ENCODE results near the gene KSR2. TPM values are rescaled to one million over a fixed set of nuclear protein-coding genes. Genes with fewer than 3 reads are reported as not detected.

KSR2 gene
- total and polyA plus RNA-seq, 2 donors (not counting 3 experiments of a cell fraction or from before 2014, with no cell fraction given) = 2.1 to 5.2 TPM

- intact Hi-C loops (cut with micrococcal nuclease) = no loop called here
Measured at GRCh38 chr12:117513353-117513752, 455.4 kb downstream of the KSR2 start.

More at GRCh38 chr12:117513353-117513752, 455.4 kb downstream of the KSR2 start:
- H3K9me1 ChIP-seq (replicated peaks; ENCODE audit: control insufficient read depth, extremely low read depth, insufficient read depth, low read length) = no peaks in the 10 kb centered on the region
- CTCF ChIA-PET = no interaction called here
- H4K20me1 ChIP-seq (replicated peaks; ENCODE audit: control insufficient read depth, extremely low read depth, insufficient read depth, low read length) = no peaks in the 10 kb centered on the region
- no peak for DNase-seq (ENCODE audit: low read depth, low spot score)
- TF ChIP-seq MAX (IDR thresholded peaks at IDR 0.05; ENCODE audit: insufficient read depth, insufficient read length) (no peak), CTCF (IDR thresholded peaks at IDR 0.05; ENCODE audit: extremely low read depth in 1 of 2, insufficient read depth in 1 of 2, low read depth in 1 of 2, low read length in 2 of 2) (no peak), FOS (IDR thresholded peaks at IDR 0.05; ENCODE audit: borderline replicate concordance, insufficient read depth, low read length) (no peak), MYC (IDR thresholded peaks at IDR 0.05; ENCODE audit: low read depth, low read length) (no peak), GATA2 (IDR thresholded peaks at IDR 0.05; ENCODE audit: insufficient read depth, insufficient read length, low read depth, low read length) (no peak), POLR2A (IDR thresholded peaks at IDR 0.05; ENCODE audit: low read depth, low read length) (no peak), JUN (IDR thresholded peaks at IDR 0.05; ENCODE audit: borderline replicate concordance, insufficient read depth, insufficient read length, low read depth) (no peak), EZH2 (IDR thresholded peaks at IDR 0.05; ENCODE audit: borderline replicate concordance, low read depth, low read length, severe bottlenecking) (no peak), POLR2AphosphoS5 (IDR thresholded peaks at IDR 0.05; ENCODE audit: insufficient read depth, low read depth, low read length) (no peak)
- no peak overlapping the region for H3K4me2 ChIP-seq (ENCODE audit: insufficient read depth, low read length)
- no peaks in the 10 kb centered on the region for H3K4me1 ChIP-seq (ENCODE audit: control insufficient read depth, extremely low read depth, insufficient read depth, low read length)
- no peak overlapping the region for H3K9ac ChIP-seq (replicated peaks; ENCODE audit: extremely low read depth, insufficient read depth, low read length)
- no peaks in the 10 kb centered on the region for H3K36me3 ChIP-seq (ENCODE audit: control insufficient read depth in 2 of 2, extremely low read depth in 1 of 2, insufficient read depth in 2 of 2, low read length in 2 of 2)
- FAIRE-seq = no peak
- no peaks in the 10 kb centered on the region for H3K9me3 ChIP-seq (replicated peaks; ENCODE audit: control insufficient read depth, insufficient read depth, low read length)
- POLR2A ChIA-PET = no interaction called here
- H3K4me3 ChIP-seq (replicated peaks in 1 of 3; ENCODE audit: insufficient read depth in 1 of 3, low read depth in 1 of 3, low read length in 3 of 3) = no peak overlapping the region
- H2AFZ ChIP-seq (ENCODE audit: low read depth, low read length) = no peak overlapping the region
- no peak overlapping the region for H3K27ac ChIP-seq (ENCODE audit: insufficient read depth, low read depth, low read length)
- no peaks in the 10 kb centered on the region for H3K27me3 ChIP-seq (ENCODE audit: control insufficient read depth in 2 of 2, insufficient read depth in 2 of 2, low read length in 2 of 2)
- BruUV-seq (replicated peaks) = no TSS peak
- no peaks in the 10 kb centered on the region for H3K79me2 ChIP-seq (ENCODE audit: control insufficient read depth, insufficient read depth, low read length)
- dilution Hi-C loops (cut with MboI; ENCODE audit: extremely low pct_ligation_motif_present, low sequenced_read_pairs) = no loop called here

Data from endothelial cell of umbilical vein (primary cell).